DOHH2 (cell line): ENCODE measurements around the gene UBE2I.

Experiments
- CTCF ChIP-seq: fragments of 200-600 bp; sonication (generic); IDR thresholded peaks from one replicate; pipeline ENCODE4 v1.5.1; 2014; ENCODE audit warnings: antibody characterized with exemption, mild to moderate bottlenecking, low read depth, low read length; ENCODE audit not compliant: poor library complexity, severe bottlenecking
- EZH2phosphoT487 ChIP-seq: fragments of 200-600 bp; sonication (generic); IDR thresholded peaks from 2 replicates; pipeline ENCODE4 v1.6.1; 2017; ENCODE audit warnings: borderline replicate concordance, mild to moderate bottlenecking, antibody characterized with exemption, low read length, moderate library complexity, mixed read lengths

- TF ChIP-seq CTCF (no peak), EZH2phosphoT487 (no peak)
These were observed 31.7 kb upstream of the UBE2I start for GRCh38 chr16:1277617-1278282.
